Measurements from ENCODE around the gene RGR.

GRCh38 chr10:84205049-84205852, 39.6 kb upstream of the RGR start:
- no peak for TF ChIP-seq POLR2AphosphoS5 (IDR thresholded peaks at IDR 0.05; ENCODE audit: low read depth, low read length)
- TF ChIP-seq, protein P1, sequence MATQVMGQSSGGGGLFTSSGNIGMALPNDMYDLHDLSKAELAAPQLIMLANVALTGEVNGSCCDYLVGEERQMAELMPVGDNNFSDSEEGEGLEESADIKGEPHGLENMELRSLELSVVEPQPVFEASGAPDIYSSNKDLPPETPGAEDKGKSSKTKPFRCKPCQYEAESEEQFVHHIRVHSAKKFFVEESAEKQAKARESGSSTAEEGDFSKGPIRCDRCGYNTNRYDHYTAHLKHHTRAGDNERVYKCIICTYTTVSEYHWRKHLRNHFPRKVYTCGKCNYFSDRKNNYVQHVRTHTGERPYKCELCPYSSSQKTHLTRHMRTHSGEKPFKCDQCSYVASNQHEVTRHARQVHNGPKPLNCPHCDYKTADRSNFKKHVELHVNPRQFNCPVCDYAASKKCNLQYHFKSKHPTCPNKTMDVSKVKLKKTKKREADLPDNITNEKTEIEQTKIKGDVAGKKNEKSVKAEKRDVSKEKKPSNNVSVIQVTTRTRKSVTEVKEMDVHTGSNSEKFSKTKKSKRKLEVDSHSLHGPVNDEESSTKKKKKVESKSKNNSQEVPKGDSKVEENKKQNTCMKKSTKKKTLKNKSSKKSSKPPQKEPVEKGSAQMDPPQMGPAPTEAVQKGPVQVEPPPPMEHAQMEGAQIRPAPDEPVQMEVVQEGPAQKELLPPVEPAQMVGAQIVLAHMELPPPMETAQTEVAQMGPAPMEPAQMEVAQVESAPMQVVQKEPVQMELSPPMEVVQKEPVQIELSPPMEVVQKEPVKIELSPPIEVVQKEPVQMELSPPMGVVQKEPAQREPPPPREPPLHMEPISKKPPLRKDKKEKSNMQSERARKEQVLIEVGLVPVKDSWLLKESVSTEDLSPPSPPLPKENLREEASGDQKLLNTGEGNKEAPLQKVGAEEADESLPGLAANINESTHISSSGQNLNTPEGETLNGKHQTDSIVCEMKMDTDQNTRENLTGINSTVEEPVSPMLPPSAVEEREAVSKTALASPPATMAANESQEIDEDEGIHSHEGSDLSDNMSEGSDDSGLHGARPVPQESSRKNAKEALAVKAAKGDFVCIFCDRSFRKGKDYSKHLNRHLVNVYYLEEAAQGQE (IDR thresholded peaks at IDR 0.05; ENCODE audit: insufficient read depth in 1 of 2, low read depth in 2 of 2, low read length in 2 of 2): no peak

Measured in PFSK-1 (cell line).